HepG2 (cell line): ENCODE measurements around the gene SNIP1. TPM values are rescaled to one million over a fixed set of nuclear protein-coding genes. Genes with fewer than 3 reads are reported as not detected.
"Not testable (repeated sequence)": the region's sequence is repeated elsewhere in the genome, so short reads cannot be mapped to it uniquely, and the experiment has no call there.

ENCODE experiments used
- CHD4 ChIP-seq: fragments of 200-600 bp; sonication (generic); IDR thresholded peaks from 2 replicates; pipeline ENCODE4 v1.7.0; 2017; ENCODE audit warnings: mild to moderate bottlenecking, low read length, borderline replicate concordance
- CREB1 ChIP-seq, 2 experiments: fragments of 450-650 bp in 1 of 2; IDR thresholded peaks; 2 replicates each; pipeline ENCODE4 v1.6.1; 2016 to 2017; ENCODE audit warnings: control low read depth in 1 of 2, mild to moderate bottlenecking in 1 of 2, missing compliant biosample characterization in 1 of 2, missing genetic modification characterization in 1 of 2
- DPF2 ChIP-seq: sonication (generic); formaldehyde crosslinking; IDR thresholded peaks from 2 replicates; pipeline ENCODE4 v1.4.0; 2020; ENCODE audit warnings: mild to moderate bottlenecking, low read depth, missing genetic modification reagents, borderline replicate concordance
- GATAD2A ChIP-seq: IDR thresholded peaks from 2 replicates; pipeline ENCODE4 v1.6.1; 2016
- NR2F1 ChIP-seq, 2 experiments: fragments of 450-650 bp in 1 of 2; formaldehyde crosslinking in 1 of 2; IDR thresholded peaks; 2 replicates each; pipeline versions ENCODE4 v1.5.0 to v1.6.1; 2016 to 2020; ENCODE audit warnings: mild to moderate bottlenecking in 1 of 2, missing compliant biosample characterization in 1 of 2, missing genetic modification reagents in 1 of 2, moderate library complexity in 1 of 2
- PAX8 ChIP-seq: sonication (generic); formaldehyde crosslinking; IDR thresholded peaks from 2 replicates; pipeline ENCODE4 v1.8.0; 2022; ENCODE audit warnings: mild to moderate bottlenecking, missing genetic modification reagents, borderline replicate concordance
- RARG ChIP-seq: sonication (generic); formaldehyde crosslinking; IDR thresholded peaks from 2 replicates; pipeline ENCODE4 v1.4.0; 2020; ENCODE audit warnings: low read depth, mild to moderate bottlenecking, missing genetic modification reagents
- RCOR2 ChIP-seq: IDR thresholded peaks from 2 replicates; pipeline ENCODE4 v1.6.1; 2016; ENCODE audit warnings: missing biosample characterization, missing genetic modification reagents
- RXRB ChIP-seq: IDR thresholded peaks from 2 replicates; pipeline ENCODE4 v1.6.1; 2016; ENCODE audit warnings: borderline replicate concordance, missing genetic modification reagents, missing compliant biosample characterization
- SP4 ChIP-seq: sonication (generic); formaldehyde crosslinking; IDR thresholded peaks from 2 replicates; pipeline ENCODE4 v1.8.1; 2023; ENCODE audit warnings: mild to moderate bottlenecking, missing genetic modification reagents
- ZNF460 ChIP-seq: sonication (generic); formaldehyde crosslinking; IDR thresholded peaks from 2 replicates; pipeline ENCODE4 v1.5.1; 2020; ENCODE audit warnings: missing genetic modification reagents, mild to moderate bottlenecking, borderline replicate concordance
- polyA plus RNA-seq, 8 experiments: library from polyadenylated mRNA; depleted of rRNA in 3 of 8; stranded (reverse) in 7 of 8; unstranded in 1 of 8; fragments of >200 nt; fragmentation: Illumina TruSeq in 4 of 8; extraction: Trizol in 4 of 8; gene quantifications; 2 replicates each; pipeline versions ENCODE4 v1.2.1 to v1.2.3, GENCODE V29; 2011 to 2016; ENCODE audit warnings: low read depth in 4 of 8, missing spikeins in 1 of 8, mixed read lengths in 1 of 8; ENCODE audit not compliant: insufficient read depth in 1 of 8
- total RNA-seq, 5 experiments: library from RNA; depleted of rRNA; stranded (reverse); fragments of >200 nt; fragmentation: Illumina TruSeq; extraction: Trizol; gene quantifications; 2 replicates each; pipeline ENCODE4 v1.2.3, GENCODE V29; 2016; ENCODE audit warnings: low read depth in 1 of 5
- TF ChIP-seq, protein P1 (sequence below), 2 experiments: sonication (generic) in 1 of 2; formaldehyde crosslinking in 1 of 2; IDR thresholded peaks; 2 replicates each; pipeline versions ENCODE4 v1.4.0 to v1.6.1; 2016 to 2020; ENCODE audit warnings: borderline replicate concordance in 1 of 2, low read depth in 1 of 2, mild to moderate bottlenecking in 1 of 2, missing genetic modification reagents in 1 of 2
- TF ChIP-seq, protein P2 (sequence below): sonication (generic); formaldehyde crosslinking; IDR thresholded peaks from 2 replicates; pipeline ENCODE4 v1.4.0; 2020; ENCODE audit warnings: low read depth, missing genetic modification reagents
- TF ChIP-seq, protein P3 (sequence below): sonication (generic); formaldehyde crosslinking; conservative IDR thresholded peaks from 2 replicates; pipeline ENCODE4 v1.4.0; 2020; ENCODE audit warnings: mild to moderate bottlenecking, missing genetic modification reagents, moderate library complexity

Gene SNIP1
- total and polyA plus RNA-seq, 2 of the 13 experiments (the other 11 are each of a cell fraction or from before 2014, with no cell fraction given): 5.5 to 11.2 TPM

DNA sequence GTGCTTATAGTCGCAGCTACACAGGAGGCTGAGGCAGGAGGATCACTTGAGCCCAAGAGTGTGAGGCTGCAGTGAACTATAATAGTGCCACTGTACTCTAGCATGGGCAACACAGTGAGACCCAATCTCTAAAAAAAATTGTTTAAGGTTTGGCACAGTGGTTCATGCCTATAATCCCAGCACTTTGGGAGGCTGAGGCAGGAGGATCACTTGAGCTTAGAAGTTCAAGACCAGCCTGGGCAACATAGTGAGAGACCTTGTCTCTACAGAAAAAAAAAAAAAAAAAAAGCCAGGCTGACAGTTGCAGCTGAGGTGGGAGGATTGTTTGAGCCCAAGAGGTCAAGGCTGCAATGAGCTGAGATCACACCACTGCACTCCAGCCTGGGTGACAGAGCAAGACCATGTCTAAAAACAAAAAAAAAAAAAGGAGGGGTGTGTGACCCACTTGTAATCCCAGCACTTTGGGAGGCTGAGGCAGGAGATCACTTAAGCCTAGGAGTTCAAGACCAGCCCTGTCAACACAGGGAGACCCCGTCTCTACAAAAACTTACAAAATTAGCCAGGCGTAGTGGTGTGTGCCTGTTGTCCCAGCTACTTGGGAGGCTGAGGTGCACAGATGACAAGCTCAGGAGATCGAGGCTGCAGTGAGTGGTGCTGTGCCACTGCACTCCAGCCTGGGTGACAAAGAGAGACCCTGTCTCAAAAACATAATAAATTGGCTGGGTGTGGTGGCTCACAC, 21.5 kb downstream of the SNIP1 start (continued):
- TF ChIP-seq RCOR2 (CRISPR knock-in tag): peak; percentile 67; the same call in 1 of the 2 replicates
- TF ChIP-seq RXRB (CRISPR knock-in tag): peak; percentile 61; the same call in 1 of the 2 replicates
- TF ChIP-seq, protein P1, sequence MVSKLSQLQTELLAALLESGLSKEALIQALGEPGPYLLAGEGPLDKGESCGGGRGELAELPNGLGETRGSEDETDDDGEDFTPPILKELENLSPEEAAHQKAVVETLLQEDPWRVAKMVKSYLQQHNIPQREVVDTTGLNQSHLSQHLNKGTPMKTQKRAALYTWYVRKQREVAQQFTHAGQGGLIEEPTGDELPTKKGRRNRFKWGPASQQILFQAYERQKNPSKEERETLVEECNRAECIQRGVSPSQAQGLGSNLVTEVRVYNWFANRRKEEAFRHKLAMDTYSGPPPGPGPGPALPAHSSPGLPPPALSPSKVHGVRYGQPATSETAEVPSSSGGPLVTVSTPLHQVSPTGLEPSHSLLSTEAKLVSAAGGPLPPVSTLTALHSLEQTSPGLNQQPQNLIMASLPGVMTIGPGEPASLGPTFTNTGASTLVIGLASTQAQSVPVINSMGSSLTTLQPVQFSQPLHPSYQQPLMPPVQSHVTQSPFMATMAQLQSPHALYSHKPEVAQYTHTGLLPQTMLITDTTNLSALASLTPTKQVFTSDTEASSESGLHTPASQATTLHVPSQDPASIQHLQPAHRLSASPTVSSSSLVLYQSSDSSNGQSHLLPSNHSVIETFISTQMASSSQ (IDR thresholded peaks at IDR 0.05; ENCODE audit: low read depth): 0 out of 2 replicates have a peak, but pooled peaks have one; percentile 8
- TF ChIP-seq, protein P1 (CRISPR knock-in tag; IDR thresholded peaks at IDR 0.05; ENCODE audit: borderline replicate concordance): peak; percentile 55; the same call in 1 of the 2 replicates
- TF ChIP-seq PAX8: 0 out of 2 replicates have a peak, but pooled peaks have one; percentile 35
- TF ChIP-seq ZNF460 (CRISPR knock-in tag): 0 out of 2 replicates have a peak, but pooled peaks have one; percentile 10
- TF ChIP-seq, protein P2, sequence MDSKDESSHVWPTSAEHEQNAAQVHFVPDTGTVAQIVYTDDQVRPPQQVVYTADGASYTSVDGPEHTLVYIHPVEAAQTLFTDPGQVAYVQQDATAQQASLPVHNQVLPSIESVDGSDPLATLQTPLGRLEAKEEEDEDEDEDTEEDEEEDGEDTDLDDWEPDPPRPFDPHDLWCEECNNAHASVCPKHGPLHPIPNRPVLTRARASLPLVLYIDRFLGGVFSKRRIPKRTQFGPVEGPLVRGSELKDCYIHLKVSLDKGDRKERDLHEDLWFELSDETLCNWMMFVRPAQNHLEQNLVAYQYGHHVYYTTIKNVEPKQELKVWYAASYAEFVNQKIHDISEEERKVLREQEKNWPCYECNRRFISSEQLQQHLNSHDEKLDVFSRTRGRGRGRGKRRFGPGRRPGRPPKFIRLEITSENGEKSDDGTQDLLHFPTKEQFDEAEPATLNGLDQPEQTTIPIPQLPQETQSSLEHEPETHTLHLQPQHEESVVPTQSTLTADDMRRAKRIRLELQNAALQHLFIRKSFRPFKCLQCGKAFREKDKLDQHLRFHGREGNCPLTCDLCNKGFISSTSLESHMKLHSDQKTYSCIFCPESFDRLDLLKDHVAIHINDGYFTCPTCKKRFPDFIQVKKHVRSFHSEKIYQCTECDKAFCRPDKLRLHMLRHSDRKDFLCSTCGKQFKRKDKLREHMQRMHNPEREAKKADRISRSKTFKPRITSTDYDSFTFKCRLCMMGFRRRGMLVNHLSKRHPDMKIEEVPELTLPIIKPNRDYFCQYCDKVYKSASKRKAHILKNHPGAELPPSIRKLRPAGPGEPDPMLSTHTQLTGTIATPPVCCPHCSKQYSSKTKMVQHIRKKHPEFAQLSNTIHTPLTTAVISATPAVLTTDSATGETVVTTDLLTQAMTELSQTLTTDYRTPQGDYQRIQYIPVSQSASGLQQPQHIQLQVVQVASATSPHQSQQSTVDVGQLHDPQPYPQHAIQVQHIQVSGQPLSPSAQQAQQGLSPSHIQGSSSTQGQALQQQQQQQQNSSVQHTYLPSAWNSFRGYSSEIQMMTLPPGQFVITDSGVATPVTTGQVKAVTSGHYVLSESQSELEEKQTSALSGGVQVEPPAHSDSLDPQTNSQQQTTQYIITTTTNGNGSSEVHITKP: peak; percentile 80
- not testable (repeated sequence) for TF ChIP-seq CREB1 (IDR thresholded peaks at IDR 0.05)
- TF ChIP-seq CREB1 (CRISPR knock-in tag; IDR thresholded peaks at IDR 0.05): peak; percentile 49; the same call in 1 of the 2 replicates
- peak; percentile 69; the same call in 1 of the 2 replicates for TF ChIP-seq DPF2
- TF ChIP-seq NR2F1 (CRISPR knock-in tag; IDR thresholded peaks at IDR 0.05): peak; percentile 57 to 71; a peak in 3 of 4 replicates
- peak; percentile 80 for TF ChIP-seq CHD4
- TF ChIP-seq, protein P3, sequence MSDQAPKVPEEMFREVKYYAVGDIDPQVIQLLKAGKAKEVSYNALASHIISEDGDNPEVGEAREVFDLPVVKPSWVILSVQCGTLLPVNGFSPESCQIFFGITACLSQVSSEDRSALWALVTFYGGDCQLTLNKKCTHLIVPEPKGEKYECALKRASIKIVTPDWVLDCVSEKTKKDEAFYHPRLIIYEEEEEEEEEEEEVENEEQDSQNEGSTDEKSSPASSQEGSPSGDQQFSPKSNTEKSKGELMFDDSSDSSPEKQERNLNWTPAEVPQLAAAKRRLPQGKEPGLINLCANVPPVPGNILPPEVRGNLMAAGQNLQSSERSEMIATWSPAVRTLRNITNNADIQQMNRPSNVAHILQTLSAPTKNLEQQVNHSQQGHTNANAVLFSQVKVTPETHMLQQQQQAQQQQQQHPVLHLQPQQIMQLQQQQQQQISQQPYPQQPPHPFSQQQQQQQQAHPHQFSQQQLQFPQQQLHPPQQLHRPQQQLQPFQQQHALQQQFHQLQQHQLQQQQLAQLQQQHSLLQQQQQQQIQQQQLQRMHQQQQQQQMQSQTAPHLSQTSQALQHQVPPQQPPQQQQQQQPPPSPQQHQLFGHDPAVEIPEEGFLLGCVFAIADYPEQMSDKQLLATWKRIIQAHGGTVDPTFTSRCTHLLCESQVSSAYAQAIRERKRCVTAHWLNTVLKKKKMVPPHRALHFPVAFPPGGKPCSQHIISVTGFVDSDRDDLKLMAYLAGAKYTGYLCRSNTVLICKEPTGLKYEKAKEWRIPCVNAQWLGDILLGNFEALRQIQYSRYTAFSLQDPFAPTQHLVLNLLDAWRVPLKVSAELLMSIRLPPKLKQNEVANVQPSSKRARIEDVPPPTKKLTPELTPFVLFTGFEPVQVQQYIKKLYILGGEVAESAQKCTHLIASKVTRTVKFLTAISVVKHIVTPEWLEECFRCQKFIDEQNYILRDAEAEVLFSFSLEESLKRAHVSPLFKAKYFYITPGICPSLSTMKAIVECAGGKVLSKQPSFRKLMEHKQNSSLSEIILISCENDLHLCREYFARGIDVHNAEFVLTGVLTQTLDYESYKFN: peak; percentile 87
- peak; percentile 68; the same call in 1 of the 2 replicates for TF ChIP-seq SP4 (CRISPR knock-in tag)
- peak; percentile 74; the same call in 1 of the 2 replicates for TF ChIP-seq RARG (CRISPR knock-in tag)
- TF ChIP-seq GATAD2A (CRISPR knock-in tag): peak; percentile 63
